ENCODE measurements around the gene ENDOD1. TPM values are rescaled to one million over a fixed set of nuclear protein-coding genes. Genes with fewer than 3 reads are reported as not detected.

ENDOD1 gene
- total RNA-seq, 1 experiment from 2014 or later = 0.87 TPM

DNA sequence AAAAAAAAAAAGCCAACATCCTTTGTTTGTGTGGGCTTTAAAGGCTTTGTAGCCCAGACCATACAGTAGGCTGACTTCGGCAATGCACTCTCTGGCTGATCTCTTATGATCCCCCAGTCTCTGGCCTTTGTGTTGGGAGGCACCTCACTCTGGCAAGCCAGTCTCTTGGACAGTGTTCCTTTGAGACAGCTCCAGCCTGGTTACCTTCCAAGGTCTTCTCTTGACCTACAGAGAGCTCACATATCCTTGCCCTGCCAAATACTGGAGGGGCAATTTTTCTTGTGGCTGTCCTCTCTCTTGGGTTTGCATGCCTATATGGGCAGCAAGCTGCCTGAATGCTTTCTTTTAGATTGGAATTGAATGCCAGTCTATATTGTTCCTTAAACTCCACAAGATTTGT, 71.6 kb downstream of the ENDOD1 start:
- Histone ChIP-seq H2BK20ac (ENCODE audit: low read depth, low read length, poor library complexity, severe bottlenecking) (no peak overlapping the region), H3T11ph (ENCODE audit: low read length) (no peak overlapping the region), H2BK5ac (ENCODE audit: insufficient read length, low read length) (no peak overlapping the region), H4K91ac (ENCODE audit: insufficient read length, low read depth, low read length) (no peak overlapping the region), H3K14ac (ENCODE audit: insufficient read depth, low read length) (no peak overlapping the region), H2BK15ac (ENCODE audit: low read depth, low read length) (no peak overlapping the region), H3K9me3 (ENCODE audit: control insufficient read depth, low read depth, low read length) (no peaks in the 10 kb centered on the region), H3K9ac (ENCODE audit: extremely low read depth, insufficient read length, low read length) (no peak overlapping the region), H3K18ac (ENCODE audit: insufficient read length, low read depth, low read length) (no peak overlapping the region), H3K4me2 (ENCODE audit: insufficient read depth, insufficient read length, low read length) (no peak overlapping the region), H3K79me1 (ENCODE audit: insufficient read depth, low read depth, low read length, poor library complexity, severe bottlenecking) (no peaks in the 10 kb centered on the region), H3K79me2 (ENCODE audit: insufficient read depth, low read length) (no peaks in the 10 kb centered on the region), H3K56ac (ENCODE audit: insufficient read length, low read depth, low read length) (no peak overlapping the region), H2AFZ (ENCODE audit: low read length) (no peak overlapping the region), H3K4me1 (ENCODE audit: insufficient read depth, low read length) (no peaks in the 10 kb centered on the region; the same call in 1 of the 2 replicates), H4K20me1 (ENCODE audit: control insufficient read depth, insufficient read depth, insufficient read length) (no peaks in the 10 kb centered on the region), H3K27me3 (ENCODE audit: insufficient read depth, low read length) (no peaks in the 10 kb centered on the region), H3K23me2 (ENCODE audit: insufficient read length, low read depth, low read length, poor library complexity, severe bottlenecking) (no peaks in the 10 kb centered on the region), H2BK120ac (ENCODE audit: low read depth, low read length, poor library complexity, severe bottlenecking) (no peak overlapping the region), H4K5ac (ENCODE audit: insufficient read length, low read depth, low read length) (no peak overlapping the region), H2BK12ac (ENCODE audit: insufficient read length, low read depth, low read length) (no peak overlapping the region), H2AK5ac (ENCODE audit: insufficient read length, low read length) (no peak overlapping the region), H3K27ac (ENCODE audit: insufficient read length, low read depth, low read length) (no peak overlapping the region), H4K8ac (replicated peaks; ENCODE audit: insufficient read length, low read depth, low read length) (no peak overlapping the region), H3K4ac (ENCODE audit: low read depth, low read length) (no peak overlapping the region), H3K23ac (ENCODE audit: insufficient read length, low read depth, low read length) (no peak overlapping the region)
- peaks cover 0 to 11% (median 6%) of the 10 kb centered on the region in 3 experiments; a peak in 5 of 7 replicates for H3K36me3 Mint-ChIP-seq (ENCODE audit: insufficient read depth in 1 of 3, low read depth in 3 of 3)
- TF ChIP-seq, protein P1, sequence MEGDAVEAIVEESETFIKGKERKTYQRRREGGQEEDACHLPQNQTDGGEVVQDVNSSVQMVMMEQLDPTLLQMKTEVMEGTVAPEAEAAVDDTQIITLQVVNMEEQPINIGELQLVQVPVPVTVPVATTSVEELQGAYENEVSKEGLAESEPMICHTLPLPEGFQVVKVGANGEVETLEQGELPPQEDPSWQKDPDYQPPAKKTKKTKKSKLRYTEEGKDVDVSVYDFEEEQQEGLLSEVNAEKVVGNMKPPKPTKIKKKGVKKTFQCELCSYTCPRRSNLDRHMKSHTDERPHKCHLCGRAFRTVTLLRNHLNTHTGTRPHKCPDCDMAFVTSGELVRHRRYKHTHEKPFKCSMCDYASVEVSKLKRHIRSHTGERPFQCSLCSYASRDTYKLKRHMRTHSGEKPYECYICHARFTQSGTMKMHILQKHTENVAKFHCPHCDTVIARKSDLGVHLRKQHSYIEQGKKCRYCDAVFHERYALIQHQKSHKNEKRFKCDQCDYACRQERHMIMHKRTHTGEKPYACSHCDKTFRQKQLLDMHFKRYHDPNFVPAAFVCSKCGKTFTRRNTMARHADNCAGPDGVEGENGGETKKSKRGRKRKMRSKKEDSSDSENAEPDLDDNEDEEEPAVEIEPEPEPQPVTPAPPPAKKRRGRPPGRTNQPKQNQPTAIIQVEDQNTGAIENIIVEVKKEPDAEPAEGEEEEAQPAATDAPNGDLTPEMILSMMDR (conservative IDR thresholded peaks at IDR 0.05) = no peak
- H3K27me3 Mint-ChIP-seq (ENCODE audit: low read depth) = no peaks in the 10 kb centered on the region
- WGBS (ENCODE audit: extremely low coverage, insufficient read length, low lambda C conversion rate) = no CpG with 5 or more reads among the region's 1 CpG
- no peak for DNase-seq
- H3K27ac Mint-ChIP-seq = no peak overlapping the region
- peaks cover 6 to 7% of the 10 kb centered on the region in 2 experiments for H3K9me3 Mint-ChIP-seq
- H3K4me1 Mint-ChIP-seq = peaks cover 13 to 17% of the 10 kb centered on the region in 2 experiments
- H3K4me3 Mint-ChIP-seq = no peak overlapping the region

Data from H9 (cell line).